Kidney epithelial cell (primary cell): ENCODE results near the gene DNAJB12. TPM values are rescaled to one million over a fixed set of nuclear protein-coding genes. Genes with fewer than 3 reads are reported as not detected.

Experiments
- DNase-seq: peaks from one replicate; pipeline ENCODE4 v3.0.0-alpha.2; 2010; ENCODE audit warnings: low read depth
- H3K27me3 ChIP-seq: 2 replicates; pipeline ENCODE4 v1.6.0; 2011; ENCODE audit warnings: low read length; ENCODE audit not compliant: control insufficient read depth, insufficient read depth
- H3K36me3 ChIP-seq: 2 replicates; pipeline ENCODE4 v1.5.1; 2011; ENCODE audit warnings: low read length; ENCODE audit not compliant: control insufficient read depth, insufficient read depth
- H3K4me3 ChIP-seq: 2 replicates; pipeline ENCODE4 v1.5.1; 2011; ENCODE audit warnings: low read depth, mild to moderate bottlenecking, control low read depth, low read length
- total RNA-seq: library from RNA; depleted of rRNA; stranded (reverse); fragments of >200 nt; gene quantifications from 2 replicates; pipeline ENCODE4 v1.2.3, GENCODE V29; 2015
- TF ChIP-seq, protein P1 (sequence below): IDR thresholded peaks from 2 replicates; pipeline ENCODE4 v1.5.1; 2011; ENCODE audit warnings: mild to moderate bottlenecking, moderate library complexity, low read length, control low read depth, inconsistent platforms; ENCODE audit not compliant: insufficient read depth, poor library complexity, severe bottlenecking

The DNAJB12 gene
- total RNA-seq, 1 donor from 2014 or later = 34.4 TPM

DNA sequence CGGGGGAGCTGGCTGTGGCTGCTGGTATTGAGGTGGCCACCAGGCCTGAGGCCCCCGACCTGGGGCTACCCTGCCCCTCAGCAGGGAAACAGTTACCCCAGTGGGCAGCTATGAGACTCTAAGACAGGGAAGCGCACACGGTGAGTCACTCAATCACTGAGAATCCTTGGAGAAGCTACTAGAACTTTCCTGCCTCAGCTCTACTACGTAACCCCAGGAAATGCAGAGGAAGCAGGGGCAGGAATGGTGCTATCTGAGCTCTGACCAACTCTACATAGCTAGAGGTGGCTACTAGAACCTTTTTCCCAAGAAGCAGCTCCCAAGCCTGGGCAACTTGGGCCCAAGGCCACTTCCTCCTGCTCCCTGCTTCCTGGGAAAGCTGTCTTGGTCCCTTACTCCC, 11.8 kb downstream of the DNAJB12 start:
- no peaks in the 10 kb centered on the region for H3K36me3 ChIP-seq
- TF ChIP-seq, protein P1, sequence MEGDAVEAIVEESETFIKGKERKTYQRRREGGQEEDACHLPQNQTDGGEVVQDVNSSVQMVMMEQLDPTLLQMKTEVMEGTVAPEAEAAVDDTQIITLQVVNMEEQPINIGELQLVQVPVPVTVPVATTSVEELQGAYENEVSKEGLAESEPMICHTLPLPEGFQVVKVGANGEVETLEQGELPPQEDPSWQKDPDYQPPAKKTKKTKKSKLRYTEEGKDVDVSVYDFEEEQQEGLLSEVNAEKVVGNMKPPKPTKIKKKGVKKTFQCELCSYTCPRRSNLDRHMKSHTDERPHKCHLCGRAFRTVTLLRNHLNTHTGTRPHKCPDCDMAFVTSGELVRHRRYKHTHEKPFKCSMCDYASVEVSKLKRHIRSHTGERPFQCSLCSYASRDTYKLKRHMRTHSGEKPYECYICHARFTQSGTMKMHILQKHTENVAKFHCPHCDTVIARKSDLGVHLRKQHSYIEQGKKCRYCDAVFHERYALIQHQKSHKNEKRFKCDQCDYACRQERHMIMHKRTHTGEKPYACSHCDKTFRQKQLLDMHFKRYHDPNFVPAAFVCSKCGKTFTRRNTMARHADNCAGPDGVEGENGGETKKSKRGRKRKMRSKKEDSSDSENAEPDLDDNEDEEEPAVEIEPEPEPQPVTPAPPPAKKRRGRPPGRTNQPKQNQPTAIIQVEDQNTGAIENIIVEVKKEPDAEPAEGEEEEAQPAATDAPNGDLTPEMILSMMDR = no peak
- no peaks in the 10 kb centered on the region for H3K27me3 ChIP-seq
- no peak overlapping the region for H3K4me3 ChIP-seq
- DNase-seq = no peak

- no peak overlapping the region for H3K4me3 ChIP-seq
Measured at GRCh38 chr10:72340510-72341261, 14.0 kb downstream of the DNAJB12 start.

GRCh38 chr10:72338180-72338579, 16.5 kb downstream of the DNAJB12 start:
- H3K4me3 ChIP-seq = no peak overlapping the region
- TF ChIP-seq, protein P1 = no peak
- no peak for DNase-seq
- peaks cover 2% of the 10 kb centered on the region for H3K36me3 ChIP-seq
- no peaks in the 10 kb centered on the region for H3K27me3 ChIP-seq

More at GRCh38 chr10:72340510-72341261, 14.0 kb downstream of the DNAJB12 start:
- no peak for DNase-seq
- TF ChIP-seq, protein P1 = peak; percentile 98
- Histone ChIP-seq H3K27me3 (no peaks in the 10 kb centered on the region), H3K36me3 (no peaks in the 10 kb centered on the region)

GRCh38 chr10:72337722-72338121, 17.0 kb downstream of the DNAJB12 start:
- no peak for DNase-seq
- TF ChIP-seq, protein P1 = no peak
- Histone ChIP-seq H3K36me3 (peaks cover 2% of the 10 kb centered on the region), H3K27me3 (no peaks in the 10 kb centered on the region), H3K4me3 (no peak overlapping the region)

GRCh38 chr10:72337039-72337629, 17.6 kb downstream of the DNAJB12 start:
- no peaks in the 10 kb centered on the region for H3K27me3 ChIP-seq
- TF ChIP-seq, protein P1 = peak; percentile 99
- no peak overlapping the region for H3K4me3 ChIP-seq
- no peak for DNase-seq
- H3K36me3 ChIP-seq = peaks cover 2% of the 10 kb centered on the region
